ENCODE data around the gene HSDL1. TPM values are rescaled to one million over a fixed set of nuclear protein-coding genes. Genes with fewer than 3 reads are reported as not detected.

Gene HSDL1
- total and polyA plus RNA-seq, 4 donors: 59.8 to 77.2 (median 71.6) TPM

DNA sequence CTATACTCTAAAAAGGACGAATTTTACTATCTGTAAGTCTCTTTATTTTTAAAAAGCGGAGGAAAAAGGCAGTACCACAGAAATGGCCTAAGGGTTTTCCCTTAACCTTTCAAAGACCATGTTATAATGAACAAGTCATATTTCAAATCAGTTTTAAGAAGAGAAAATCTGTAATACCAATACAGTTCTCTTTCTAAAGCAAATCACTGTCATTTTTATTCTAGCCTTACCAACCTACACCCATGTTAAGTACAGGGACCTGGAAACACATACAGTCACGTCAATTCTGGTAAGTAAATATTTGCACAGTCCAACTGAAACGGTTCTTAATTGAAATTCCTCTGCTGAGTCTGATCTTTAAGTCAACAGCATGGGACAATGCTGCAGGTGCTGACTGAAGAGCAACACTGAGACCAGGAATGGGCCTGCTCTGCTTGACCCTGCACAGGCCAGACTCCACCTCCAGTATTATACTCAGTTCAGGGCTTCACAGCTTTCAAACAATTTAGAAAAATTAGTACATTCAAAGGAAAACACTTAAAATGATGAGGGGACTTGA is 48.5 kb downstream of the HSDL1 start:
- DNase-seq (ENCODE audit: low read depth in 4 of 6, low spot score in 6 of 6): no peak
- Histone ChIP-seq H3K27me3 (ENCODE audit: control insufficient read depth, insufficient read depth, low read length) (no peaks in the 10 kb centered on the region), H3K4me3 (ENCODE audit: low read depth, low read length) (no peak overlapping the region), H3K9me3 (ENCODE audit: control insufficient read depth, insufficient read depth, low read length) (no peaks in the 10 kb centered on the region), H3K27ac (ENCODE audit: low read depth, low read length) (no peak overlapping the region), H3K4me1 (ENCODE audit: control insufficient read depth, insufficient read depth, low read length) (no peaks in the 10 kb centered on the region), H3K36me3 (ENCODE audit: control insufficient read depth, insufficient read depth, low read length) (peaks cover 46% of the 10 kb centered on the region)
- WGBS (ENCODE audit: insufficient coverage): 40% methylated on average over 2 of the region's 4 CpGs

- Histone ChIP-seq H3K36me3 (ENCODE audit: control insufficient read depth, insufficient read depth, low read length) (peaks cover 47% of the 10 kb centered on the region), H3K4me3 (ENCODE audit: low read depth, low read length) (no peak overlapping the region), H3K4me1 (ENCODE audit: control insufficient read depth, insufficient read depth, low read length) (no peaks in the 10 kb centered on the region), H3K9me3 (ENCODE audit: control insufficient read depth, insufficient read depth, low read length) (no peaks in the 10 kb centered on the region), H3K27me3 (ENCODE audit: control insufficient read depth, insufficient read depth, low read length) (no peaks in the 10 kb centered on the region), H3K27ac (ENCODE audit: low read depth, low read length) (no peak overlapping the region)
- WGBS (ENCODE audit: insufficient coverage): 91% methylated on average over 11 of the region's 14 CpGs
- DNase-seq (ENCODE audit: low read depth in 4 of 6, low spot score in 6 of 6): no peak
Measured at GRCh38 chr16:84095466-84095865, 49.5 kb downstream of the HSDL1 start.

GRCh38 chr16:84093879-84094270 is 51.1 kb downstream of the HSDL1 start:
- Histone ChIP-seq H3K27me3 (ENCODE audit: control insufficient read depth, insufficient read depth, low read length) (no peaks in the 10 kb centered on the region), H3K27ac (ENCODE audit: low read depth, low read length) (no peak overlapping the region), H3K4me3 (ENCODE audit: low read depth, low read length) (no peak overlapping the region), H3K4me1 (ENCODE audit: control insufficient read depth, insufficient read depth, low read length) (peaks cover 4% of the 10 kb centered on the region), H3K9me3 (ENCODE audit: control insufficient read depth, insufficient read depth, low read length) (no peaks in the 10 kb centered on the region), H3K36me3 (ENCODE audit: control insufficient read depth, insufficient read depth, low read length) (peaks cover 50% of the 10 kb centered on the region)
- WGBS (ENCODE audit: insufficient coverage): 91% methylated on average over 2 of the region's 4 CpGs
- DNase-seq (ENCODE audit: low read depth in 4 of 6, low spot score in 6 of 6): peak in 1 of 6 donors; percentile 41

DNA sequence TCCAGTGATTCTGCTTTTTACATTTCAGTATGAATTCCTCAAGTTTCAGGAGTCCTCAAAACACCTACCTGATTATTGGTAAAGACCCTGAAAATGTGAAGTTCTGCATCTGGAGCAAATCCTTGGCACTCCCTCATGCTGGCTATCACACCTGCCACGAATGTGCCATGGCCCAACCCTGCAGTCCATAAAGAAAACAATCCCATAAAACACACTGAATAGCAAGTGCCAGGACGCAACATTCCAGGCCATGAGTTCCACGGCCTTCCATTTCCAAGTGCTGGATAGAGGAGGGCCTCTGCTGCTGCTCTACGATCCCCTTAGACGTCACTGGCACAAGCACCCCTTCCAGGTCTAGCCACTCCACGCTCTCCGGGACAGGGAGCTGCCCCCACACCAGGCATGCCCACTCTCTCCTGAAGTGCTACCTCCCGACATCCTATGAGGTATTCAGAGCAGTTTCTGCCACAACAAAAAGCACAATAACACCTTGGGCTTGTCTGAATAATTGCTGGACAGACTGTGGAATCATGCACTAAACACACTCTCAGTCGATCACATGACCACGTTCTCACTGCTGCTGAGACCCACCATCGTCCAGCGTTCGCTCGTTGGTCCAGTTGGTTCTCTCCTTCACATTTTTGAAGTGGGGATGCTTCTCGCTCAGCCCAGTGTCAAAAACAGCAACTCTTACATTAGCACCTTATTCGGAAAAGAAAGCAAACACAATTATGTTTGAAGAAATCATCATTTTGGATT is 51.7 kb downstream of the HSDL1 start:
- Histone ChIP-seq H3K27me3 (ENCODE audit: control insufficient read depth, insufficient read depth, low read length) (no peaks in the 10 kb centered on the region), H3K27ac (ENCODE audit: low read depth, low read length) (no peak overlapping the region), H3K4me3 (ENCODE audit: low read depth, low read length) (no peak overlapping the region), H3K4me1 (ENCODE audit: control insufficient read depth, insufficient read depth, low read length) (peaks cover 4% of the 10 kb centered on the region), H3K9me3 (ENCODE audit: control insufficient read depth, insufficient read depth, low read length) (no peaks in the 10 kb centered on the region), H3K36me3 (ENCODE audit: control insufficient read depth, insufficient read depth, low read length) (peaks cover 51% of the 10 kb centered on the region)
- no peak for DNase-seq (ENCODE audit: low read depth in 4 of 6, low spot score in 6 of 6)
- WGBS (ENCODE audit: insufficient coverage): 92% methylated on average over 14 of the region's 16 CpGs

DNA sequence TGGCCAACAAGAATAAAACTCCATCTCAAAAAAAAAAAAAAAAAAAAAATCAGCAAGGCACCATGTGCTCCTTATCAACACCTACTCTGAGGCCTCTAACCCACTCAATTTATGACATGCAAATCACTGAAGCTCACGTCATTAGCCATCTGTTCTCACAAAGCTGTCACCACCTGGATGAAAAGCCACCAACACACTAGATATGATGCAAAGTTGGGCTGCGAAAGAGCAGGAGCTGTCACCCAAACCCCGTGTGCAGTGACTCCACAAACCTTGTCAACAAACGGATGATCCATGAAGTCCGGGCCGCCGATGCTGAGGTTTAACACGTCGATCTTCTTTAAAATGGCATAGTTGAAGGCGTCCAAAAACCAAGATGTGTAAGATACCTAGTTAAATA is 53.5 kb downstream of the HSDL1 start:
- WGBS (ENCODE audit: insufficient coverage): 73% methylated on average over 4 of the region's 10 CpGs
- Histone ChIP-seq H3K4me1 (ENCODE audit: control insufficient read depth, insufficient read depth, low read length) (peaks cover 4% of the 10 kb centered on the region), H3K9me3 (ENCODE audit: control insufficient read depth, insufficient read depth, low read length) (no peaks in the 10 kb centered on the region), H3K4me3 (ENCODE audit: low read depth, low read length) (no peak overlapping the region), H3K27ac (ENCODE audit: low read depth, low read length) (no peak overlapping the region), H3K27me3 (ENCODE audit: control insufficient read depth, insufficient read depth, low read length) (no peaks in the 10 kb centered on the region), H3K36me3 (ENCODE audit: control insufficient read depth, insufficient read depth, low read length) (peaks cover 63% of the 10 kb centered on the region)
- peak in 2 of 6 donors; percentile 35 to 83 for DNase-seq (ENCODE audit: low read depth in 4 of 6, low spot score in 6 of 6)

DNA sequence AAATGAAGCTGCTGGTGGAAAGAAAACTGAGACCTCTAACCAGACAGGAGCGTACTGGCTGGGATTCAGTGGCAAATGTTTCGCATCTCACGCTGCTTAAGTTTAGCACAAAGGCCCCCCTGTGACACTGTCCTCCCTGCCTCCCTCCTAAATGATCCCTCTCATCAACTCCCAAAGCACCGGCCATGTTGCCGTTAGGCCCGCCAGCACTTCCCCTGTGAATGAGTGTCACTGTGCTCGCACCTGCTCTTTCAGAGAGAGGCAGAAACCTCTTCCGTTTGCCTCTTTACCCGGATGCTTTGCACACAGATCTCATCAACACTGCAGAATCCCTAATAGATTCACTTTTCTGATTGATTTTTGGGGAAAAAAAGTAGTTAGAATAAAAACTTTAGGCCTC is 54.8 kb downstream of the HSDL1 start:
- Histone ChIP-seq H3K36me3 (ENCODE audit: control insufficient read depth, insufficient read depth, low read length) (peaks cover 65% of the 10 kb centered on the region), H3K27me3 (ENCODE audit: control insufficient read depth, insufficient read depth, low read length) (no peaks in the 10 kb centered on the region), H3K9me3 (ENCODE audit: control insufficient read depth, insufficient read depth, low read length) (no peaks in the 10 kb centered on the region), H3K4me3 (ENCODE audit: low read depth, low read length) (no peak overlapping the region), H3K4me1 (ENCODE audit: control insufficient read depth, insufficient read depth, low read length) (peaks cover 4% of the 10 kb centered on the region), H3K27ac (ENCODE audit: low read depth, low read length) (no peak overlapping the region)
- DNase-seq (ENCODE audit: low read depth in 4 of 6, low spot score in 6 of 6): peak in 4 of 6 donors; percentile 19 to 70 (median 44)
- 40% methylated on average over 7 of the region's 9 CpGs for WGBS (ENCODE audit: insufficient coverage)

DNA sequence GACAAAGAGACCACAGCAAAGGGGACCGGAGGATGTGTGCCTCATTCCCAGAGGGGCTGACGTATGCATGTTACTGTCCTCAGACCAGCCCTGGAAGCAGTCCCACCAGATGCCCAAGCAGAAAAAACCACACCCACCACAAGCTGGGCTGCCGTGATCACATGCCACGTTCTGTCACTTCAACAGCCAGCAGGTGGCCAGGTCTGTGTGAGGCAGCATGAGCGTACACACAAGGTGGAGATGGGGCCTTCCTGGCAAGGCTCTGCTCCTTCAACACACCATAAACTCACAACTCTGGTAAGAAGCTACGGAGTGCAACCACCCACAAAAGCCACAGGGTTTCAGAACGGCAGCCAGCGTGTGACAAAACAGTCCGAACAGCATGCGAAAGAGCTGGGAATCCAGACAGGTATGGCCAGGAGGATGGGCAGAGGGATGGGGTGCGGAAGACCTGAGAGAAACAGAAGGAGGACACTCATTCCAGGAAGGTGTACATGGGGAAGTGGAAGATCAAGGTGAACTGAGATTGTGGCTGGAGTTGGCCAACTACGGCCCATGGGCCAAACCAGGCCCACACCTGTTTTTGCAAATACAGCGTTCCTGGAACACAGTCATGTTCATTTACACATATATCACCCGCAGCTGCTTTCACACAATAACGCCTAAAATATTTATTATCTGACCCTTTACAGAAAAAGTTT is 56.1 kb downstream of the HSDL1 start:
- Histone ChIP-seq H3K27me3 (ENCODE audit: control insufficient read depth, insufficient read depth, low read length) (no peaks in the 10 kb centered on the region), H3K9me3 (ENCODE audit: control insufficient read depth, insufficient read depth, low read length) (no peaks in the 10 kb centered on the region), H3K4me1 (ENCODE audit: control insufficient read depth, insufficient read depth, low read length) (peaks cover 8% of the 10 kb centered on the region), H3K27ac (ENCODE audit: low read depth, low read length) (no peak overlapping the region), H3K4me3 (ENCODE audit: low read depth, low read length) (no peak overlapping the region), H3K36me3 (ENCODE audit: control insufficient read depth, insufficient read depth, low read length) (peaks cover 67% of the 10 kb centered on the region)
- DNase-seq (ENCODE audit: low read depth in 4 of 6, low spot score in 6 of 6): peak in 1 of 6 donors; percentile 28
- WGBS (ENCODE audit: insufficient coverage): 88% methylated on average over 10 of the region's 15 CpGs

DNA sequence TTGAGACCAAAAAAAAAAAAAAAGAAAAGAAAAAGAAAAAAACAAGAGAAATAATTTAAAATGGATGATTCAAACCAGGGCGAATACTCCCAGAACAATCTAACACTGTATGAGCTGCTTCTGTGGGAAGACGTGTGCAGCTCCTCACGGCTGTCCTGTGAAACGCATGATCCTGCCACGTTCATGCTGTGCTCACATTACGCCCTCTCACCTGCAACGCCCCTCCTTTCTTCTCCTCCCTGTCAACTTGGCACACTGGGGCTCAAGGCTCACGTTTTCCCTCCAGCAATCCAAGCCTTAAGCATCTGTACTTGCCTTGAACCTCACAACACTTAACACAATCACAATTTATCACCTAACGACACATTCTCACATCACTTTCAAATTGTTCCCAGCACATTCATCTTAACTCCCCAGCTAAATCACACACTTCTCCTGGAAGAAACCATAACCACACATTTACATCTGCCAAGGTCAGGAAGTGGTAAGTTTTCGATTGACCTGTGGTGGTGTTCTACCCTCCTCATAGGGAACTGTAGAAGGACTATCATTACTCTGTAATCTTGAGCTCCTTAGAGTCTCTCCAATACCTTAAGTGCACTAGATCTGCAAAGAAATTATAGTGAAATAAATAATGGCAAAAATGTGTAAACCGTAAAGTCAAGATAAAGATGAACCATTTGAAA is 57.4 kb downstream of the HSDL1 start:
- Histone ChIP-seq H3K4me1 (ENCODE audit: control insufficient read depth, insufficient read depth, low read length) (peaks cover 13% of the 10 kb centered on the region), H3K36me3 (ENCODE audit: control insufficient read depth, insufficient read depth, low read length) (peaks cover 63% of the 10 kb centered on the region), H3K27ac (ENCODE audit: low read depth, low read length) (no peak overlapping the region), H3K27me3 (ENCODE audit: control insufficient read depth, insufficient read depth, low read length) (no peaks in the 10 kb centered on the region), H3K9me3 (ENCODE audit: control insufficient read depth, insufficient read depth, low read length) (no peaks in the 10 kb centered on the region), H3K4me3 (ENCODE audit: low read depth, low read length) (no peak overlapping the region)
- 89% methylated on average over 9 of the region's 11 CpGs for WGBS (ENCODE audit: insufficient coverage)
- no peak for DNase-seq (ENCODE audit: low read depth in 4 of 6, low spot score in 6 of 6)

GRCh38 chr16:84087001-84087400 is 58.0 kb downstream of the HSDL1 start:
- H3K4me3 ChIP-seq (ENCODE audit: low read depth, low read length): no peak overlapping the region
- H3K36me3 ChIP-seq (ENCODE audit: control insufficient read depth, insufficient read depth, low read length): peaks cover 64% of the 10 kb centered on the region
- WGBS (ENCODE audit: insufficient coverage): 100% methylated on average over 3 of the region's 12 CpGs
- H3K27ac ChIP-seq (ENCODE audit: low read depth, low read length): no peak overlapping the region
- no peaks in the 10 kb centered on the region for H3K27me3 ChIP-seq (ENCODE audit: control insufficient read depth, insufficient read depth, low read length)
- DNase-seq (ENCODE audit: low read depth in 4 of 6, low spot score in 6 of 6): no peak
- no peaks in the 10 kb centered on the region for H3K9me3 ChIP-seq (ENCODE audit: control insufficient read depth, insufficient read depth, low read length)
- peaks cover 15% of the 10 kb centered on the region for H3K4me1 ChIP-seq (ENCODE audit: control insufficient read depth, insufficient read depth, low read length)

Data from spinal cord (tissue), 10 donors.